ENCODE results near the gene ARHGAP25. TPM values are rescaled to one million over a fixed set of nuclear protein-coding genes. Genes with fewer than 3 reads are reported as not detected.

Gene ARHGAP25
- total and polyA plus RNA-seq, 12 donors: 2.6 to 17.3 (median 5.2) TPM

DNA sequence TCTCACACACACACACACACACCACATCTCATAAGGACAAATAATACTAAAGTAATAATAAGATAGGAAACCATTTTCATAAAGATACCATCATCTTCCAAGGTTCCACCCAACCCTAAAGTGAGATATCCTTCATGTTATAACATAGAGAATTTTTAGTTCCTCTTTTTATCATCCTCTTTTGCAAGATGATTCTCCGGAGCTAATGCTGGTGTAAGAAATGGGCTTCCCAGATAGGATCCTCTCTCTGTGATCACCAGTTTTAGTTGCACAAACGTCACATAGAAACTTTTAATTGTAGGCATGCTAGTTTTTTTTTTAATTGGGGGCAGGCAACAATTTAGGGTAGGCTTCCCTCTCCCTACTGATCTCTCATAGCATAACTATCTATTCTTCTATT is 49.6 kb downstream of the ARHGAP25 start:
- Histone ChIP-seq H3K27me3 (no peaks in the 10 kb centered on the region), H3K27ac (peak overlapping the region in 3 of 10 donors; percentile 20 to 68 (median 26)), H3K4me3 (no peak overlapping the region), H3K36me3 (peaks cover 0 to 98% (median 7%) of the 10 kb centered on the region in 9 donors), H3K4me1 (peaks cover 0 to 75% (median 17%) of the 10 kb centered on the region in 9 donors), H3K9me3 (no peaks in the 10 kb centered on the region)
- intact Hi-C loops (cut with DNase I): no loop called here
- DNase-seq (no peak), ATAC-seq (peak in 1 of 8 donors; percentile 46)
- 77 to 78% methylated on average over 2 of the region's 2 CpGs for WGBS, 2 donors
- TF ChIP-seq CTCF (IDR thresholded peaks at IDR 0.05): no peak

DNA sequence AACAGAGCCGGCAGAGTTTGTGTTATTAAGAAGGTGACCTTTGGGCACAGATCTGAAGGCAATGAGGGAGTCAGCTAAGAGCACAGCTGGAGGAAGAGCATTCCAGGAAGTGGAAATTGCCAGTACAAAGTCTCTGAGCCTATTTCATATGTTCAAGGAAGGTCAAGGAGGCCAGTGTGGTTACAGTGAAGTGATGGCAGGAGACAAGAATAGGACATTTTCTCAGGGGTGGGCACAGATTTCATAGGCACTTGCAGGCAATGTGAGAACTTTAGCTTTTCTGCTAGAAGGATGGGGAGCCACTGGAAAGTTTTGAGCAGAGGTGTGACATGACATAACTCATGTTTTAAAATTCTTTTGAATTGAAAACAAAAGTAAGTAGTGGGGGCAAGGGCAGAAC is 50.3 kb downstream of the ARHGAP25 start:
- ATAC-seq: peak in 2 of 8 donors; percentile 49 to 55
- no peak for TF ChIP-seq CTCF (IDR thresholded peaks at IDR 0.05)
- Histone ChIP-seq H3K27me3 (no peaks in the 10 kb centered on the region), H3K4me1 (peaks cover 0 to 67% (median 9%) of the 10 kb centered on the region in 9 donors), H3K27ac (peak overlapping the region in 3 of 10 donors; percentile 16 to 61 (median 20)), H3K36me3 (peaks cover 0 to 98% (median 7%) of the 10 kb centered on the region in 9 donors), H3K9me3 (no peaks in the 10 kb centered on the region), H3K4me3 (no peak overlapping the region)
- WGBS, 2 donors: 33 to 56% methylated on average over 1 of the region's 1 CpG
- intact Hi-C loops (cut with DNase I): no loop called here
- DNase-seq: no peak

- ATAC-seq (no peak), DNase-seq (no peak)
- intact Hi-C loops (cut with DNase I): no loop called here
- peaks cover 0 to 64% (median 8%) of the 10 kb centered on the region in 9 donors for H3K4me1 ChIP-seq
- no peak overlapping the region for H3K4me3 ChIP-seq
- peaks cover 0 to 98% (median 9%) of the 10 kb centered on the region in 9 donors for H3K36me3 ChIP-seq
- peak overlapping the region in 1 of 10 donors; percentile 53 for H3K27ac ChIP-seq
- H3K27me3 ChIP-seq: no peaks in the 10 kb centered on the region
- no peaks in the 10 kb centered on the region for H3K9me3 ChIP-seq
- no peak for TF ChIP-seq CTCF (IDR thresholded peaks at IDR 0.05)
- WGBS, 2 donors: 78 to 82% methylated on average over 4 of the region's 4 CpGs
Measured at GRCh38 chr2:68787356-68787755, 52.7 kb downstream of the ARHGAP25 start.

DNA sequence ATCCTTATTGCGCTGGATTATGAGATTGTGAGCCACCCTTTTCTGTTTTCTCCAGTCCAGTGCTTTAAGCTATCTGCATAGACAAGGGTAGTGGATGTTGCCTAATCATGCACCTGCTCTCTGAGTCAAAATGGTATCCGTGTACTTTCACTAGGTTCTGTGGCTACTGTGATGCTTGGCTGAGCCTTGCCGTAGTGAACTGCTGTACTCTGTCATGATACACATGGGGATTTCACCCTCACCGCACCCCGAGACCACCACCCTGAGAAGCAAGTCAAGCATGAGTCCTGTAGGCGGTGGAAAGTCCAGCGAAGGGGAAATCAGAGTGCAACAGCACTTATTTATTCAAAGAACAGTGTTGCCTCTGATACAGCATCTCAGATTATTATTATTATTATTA is 55.0 kb downstream of the ARHGAP25 start:
- ATAC-seq (no peak), DNase-seq (no peak)
- 97% methylated on average over 7 of the region's 7 CpGs for WGBS, 2 donors
- Histone ChIP-seq H3K9me3 (no peaks in the 10 kb centered on the region), H3K4me3 (no peak overlapping the region), H3K4me1 (peaks cover 0 to 63% (median 3%) of the 10 kb centered on the region in 9 donors), H3K27ac (no peak overlapping the region), H3K36me3 (peaks cover 0 to 90% (median 3%) of the 10 kb centered on the region in 9 donors), H3K27me3 (no peaks in the 10 kb centered on the region)
- TF ChIP-seq CTCF (IDR thresholded peaks at IDR 0.05): no peak
- intact Hi-C loops (cut with DNase I): no loop called here
